ENCODE results near the gene CXorf49. TPM values are rescaled to one million over a fixed set of nuclear protein-coding genes. Genes with fewer than 3 reads are reported as not detected.

Gene CXorf49
- total and polyA plus RNA-seq, 7 experiments from 2014 or later: not detected

DNA sequence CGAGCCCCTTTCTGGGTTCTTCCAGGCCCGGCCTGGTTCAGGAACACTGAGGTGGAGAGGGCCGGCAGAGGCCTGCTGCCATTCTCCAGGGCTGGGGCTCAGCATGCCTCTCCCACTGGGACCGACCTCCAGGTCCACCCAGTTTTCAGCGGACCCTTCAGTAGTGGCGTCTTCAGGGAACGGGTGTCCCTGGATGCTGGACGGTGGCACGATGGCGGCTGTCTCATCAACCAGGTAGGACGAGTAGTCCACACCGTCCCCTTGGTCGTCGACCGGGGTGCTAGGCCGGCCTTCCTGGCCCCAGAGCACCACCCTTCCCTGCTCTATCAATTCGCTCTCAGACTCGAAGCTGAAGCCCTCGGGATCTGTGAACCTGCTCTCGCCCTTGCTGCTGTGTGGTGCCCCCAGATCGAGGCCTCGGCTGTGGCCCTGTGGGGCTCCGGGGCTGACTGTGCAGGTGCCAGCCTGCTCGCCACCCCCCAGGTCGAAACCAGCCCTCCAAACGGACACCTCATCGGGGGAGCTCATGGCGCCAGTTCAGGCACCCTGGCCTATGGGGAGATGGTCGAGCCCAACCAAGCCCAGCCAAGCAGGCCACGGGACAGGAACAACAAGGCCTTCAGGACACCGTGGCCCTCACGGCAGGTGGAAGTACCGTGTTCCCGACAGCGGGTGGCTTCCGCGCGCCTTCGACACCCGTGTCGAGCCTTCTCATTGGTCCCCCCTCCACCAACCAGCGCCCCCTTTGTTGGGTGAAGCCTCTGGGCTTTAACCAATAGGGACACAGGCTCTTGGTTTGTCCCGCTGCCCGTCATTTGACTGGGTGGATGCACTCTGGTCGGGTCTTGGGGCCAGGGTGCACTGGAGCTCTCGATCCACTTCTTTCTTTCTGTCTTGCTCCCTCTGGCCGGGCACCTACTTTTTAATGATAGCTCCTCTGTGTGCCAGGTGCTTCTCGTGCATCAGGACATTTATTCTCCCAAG, 51.6 kb downstream of the CXorf49 start:
- ChIA-PET CTCF (no interaction called here), POLR2A (no interaction called here)
- DNase-seq (no peak), ATAC-seq (no peak)
- Mint-ChIP-seq H3K36me3 (no peaks in the 10 kb centered on the region), H3K9me3 (peaks cover 0 to 2% (median 0%) of the 10 kb centered on the region in 11 donors), H3K27me3 (peaks cover 0 to 6% (median 0%) of the 10 kb centered on the region in 5 donors), H3K4me3 (no peak overlapping the region), H3K4me1 (peaks cover 9 to 30% (median 27%) of the 10 kb centered on the region in 7 donors), H3K27ac (no peak overlapping the region)
- H3K9me3 ChIP-seq (ENCODE audit: control insufficient read depth in 2 of 3, low read length in 3 of 3): no peaks in the 10 kb centered on the region
- H3K27me3 ChIP-seq (ENCODE audit: control insufficient read depth in 2 of 2, insufficient read depth in 2 of 2, low read length in 2 of 2): no peaks in the 10 kb centered on the region
- H3K36me3 ChIP-seq (ENCODE audit: control insufficient read depth in 2 of 3, insufficient read depth in 3 of 3, low read length in 3 of 3): no peaks in the 10 kb centered on the region
- intact Hi-C loops (cut with micrococcal nuclease): no loop called here
- no peak overlapping the region for H3K4me3 ChIP-seq (ENCODE audit: low read length)
- peaks cover 5 to 16% of the 10 kb centered on the region in 2 donors for H3K4me1 ChIP-seq (ENCODE audit: control insufficient read depth in 2 of 2, insufficient read depth in 2 of 2, low read length in 2 of 2)
- H3K27ac ChIP-seq (ENCODE audit: low read depth, low read length): no peak overlapping the region

- no peak for ATAC-seq
- peaks cover 6 to 23% (median 19%) of the 10 kb centered on the region in 7 donors for H3K4me1 Mint-ChIP-seq
Observed at GRCh38 chrX:71665747-71666146, 52.3 kb downstream of the CXorf49 start.

DNA sequence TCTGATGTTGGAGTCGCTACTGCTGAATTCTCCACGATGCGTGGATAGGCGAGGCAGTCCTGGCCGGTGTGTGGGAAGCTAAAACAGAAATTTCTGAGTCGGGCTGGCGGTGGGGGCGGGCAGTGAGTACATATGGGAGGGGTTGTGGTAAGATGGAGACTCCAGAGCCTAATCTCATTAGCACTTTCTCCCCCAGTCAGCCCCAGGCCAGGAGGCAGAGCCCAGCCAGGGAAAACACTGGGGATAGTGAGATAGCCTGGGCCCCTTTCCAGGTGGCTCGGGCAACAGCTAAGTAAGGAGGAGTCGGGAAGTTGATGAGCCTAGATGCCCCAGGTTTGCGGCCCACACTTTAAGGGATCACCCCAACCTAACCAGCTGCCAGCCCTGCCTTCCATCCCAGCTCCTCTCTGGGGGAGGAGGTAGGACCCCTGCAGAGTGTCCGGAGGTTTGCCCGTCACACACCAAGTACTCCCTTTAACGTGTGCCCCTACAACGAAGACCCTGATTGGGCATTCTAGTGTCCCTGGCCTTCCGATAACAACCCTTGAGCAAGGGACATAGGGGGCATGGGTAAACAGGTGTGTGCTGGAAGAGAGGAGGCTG, 53.1 kb downstream of the CXorf49 start:
- Histone ChIP-seq H3K4me1 (ENCODE audit: control insufficient read depth in 2 of 2, insufficient read depth in 2 of 2, low read length in 2 of 2) (peaks cover 3 to 5% of the 10 kb centered on the region in 2 donors), H3K4me3 (ENCODE audit: low read length) (no peak overlapping the region), H3K27ac (ENCODE audit: low read depth, low read length) (no peak overlapping the region), H3K9me3 (ENCODE audit: control insufficient read depth in 2 of 3, low read length in 3 of 3) (no peaks in the 10 kb centered on the region), H3K27me3 (ENCODE audit: control insufficient read depth in 2 of 2, insufficient read depth in 2 of 2, low read length in 2 of 2) (no peaks in the 10 kb centered on the region), H3K36me3 (ENCODE audit: control insufficient read depth in 2 of 3, insufficient read depth in 3 of 3, low read length in 3 of 3) (no peaks in the 10 kb centered on the region)
- intact Hi-C loops (cut with micrococcal nuclease): no loop called here
- H3K27ac Mint-ChIP-seq: no peak overlapping the region
- no peaks in the 10 kb centered on the region for H3K36me3 Mint-ChIP-seq
- no peak for DNase-seq
- no peaks in the 10 kb centered on the region for H3K27me3 Mint-ChIP-seq
- ATAC-seq: no peak
- ChIA-PET CTCF (no interaction called here), POLR2A (no interaction called here)
- no peak overlapping the region for H3K4me3 Mint-ChIP-seq
- peaks cover 0 to 2% (median 0%) of the 10 kb centered on the region in 11 donors for H3K9me3 Mint-ChIP-seq
- peaks cover 6 to 18% (median 13%) of the 10 kb centered on the region in 7 donors for H3K4me1 Mint-ChIP-seq

More at GRCh38 chrX:71665747-71666146, 52.3 kb downstream of the CXorf49 start:
- no peaks in the 10 kb centered on the region for H3K27me3 ChIP-seq (ENCODE audit: control insufficient read depth in 2 of 2, insufficient read depth in 2 of 2, low read length in 2 of 2)
- no peak overlapping the region for H3K4me3 ChIP-seq (ENCODE audit: low read length)
- no peak for DNase-seq
- intact Hi-C loops (cut with micrococcal nuclease): no loop called here
- H3K4me1 ChIP-seq (ENCODE audit: control insufficient read depth in 2 of 2, insufficient read depth in 2 of 2, low read length in 2 of 2): peaks cover 5 to 9% of the 10 kb centered on the region in 2 donors
- no peak overlapping the region for H3K27ac ChIP-seq (ENCODE audit: low read depth, low read length)
- POLR2A ChIA-PET: no interaction called here
- no peaks in the 10 kb centered on the region for H3K9me3 ChIP-seq (ENCODE audit: control insufficient read depth in 2 of 3, low read length in 3 of 3)
- Mint-ChIP-seq H3K9me3 (peaks cover 0 to 2% (median 0%) of the 10 kb centered on the region in 11 donors), H3K36me3 (no peaks in the 10 kb centered on the region), H3K4me3 (no peak overlapping the region), H3K27me3 (peaks cover 0 to 5% (median 0%) of the 10 kb centered on the region in 5 donors), H3K27ac (no peak overlapping the region)
- CTCF ChIA-PET: no interaction called here
- no peaks in the 10 kb centered on the region for H3K36me3 ChIP-seq (ENCODE audit: control insufficient read depth in 2 of 3, insufficient read depth in 3 of 3, low read length in 3 of 3)

Other genes starting within 250 kb of the CXorf49 start
- 100 to 1,000 TPM; 313 to 520 (median 424) TPM for gene OGT, start 185.2 kb downstream of the CXorf49 start, total RNA-seq
- 10 to 100 TPM; 30.5 to 40.4 TPM for gene OGT, start 185.2 kb downstream of the CXorf49 start, polyA plus RNA-seq
- gene GCNA, start 139.8 kb downstream of the CXorf49 start, total RNA-seq: 10 to 100 TPM in 2 of 5 experiments, 1 to 10 TPM in 3; 2.5 to 14.7 (median 6.4) TPM
- under 1 TPM; 0.08 to 0.84 TPM for gene GCNA, start 139.8 kb downstream of the CXorf49 start, polyA plus RNA-seq
- gene CXCR3, start 99.8 kb downstream of the CXorf49 start, total RNA-seq: 10 to 100 TPM in 1 of 5 experiments, 1 to 10 TPM in 4; 1.1 to 70.5 (median 1.5) TPM
- 1 to 10 TPM in 1 of 2 donors, under 1 TPM in 1; 0.84 to 1.5 TPM for gene CXCR3, start 99.8 kb downstream of the CXorf49 start, polyA plus RNA-seq
- not detected for gene CXorf49B, start 45.1 kb upstream of the CXorf49 start, total RNA-seq
- not detected for gene CXorf49B, start 45.1 kb upstream of the CXorf49 start, polyA plus RNA-seq
- gene NHSL2, start 192.6 kb upstream of the CXorf49 start, total RNA-seq: 10 to 100 TPM in 1 of 5 experiments, 1 to 10 TPM in 1, under 1 TPM in 3; 0.46 to 17.0 (median 0.95) TPM
- gene NHSL2, start 192.6 kb upstream of the CXorf49 start, polyA plus RNA-seq: under 1 TPM; 0.18 to 0.24 TPM

Measured in naive thymus-derived CD4-positive, alpha-beta T cell (primary cell).